DOHH2 (cell line): ENCODE data around the gene TOMM6.

ENCODE experiments used
- H3F3A ChIP-seq: fragments of 200-600 bp; sonication (generic), shearing (Covaris generic); 2 replicates; pipeline ENCODE4 v1.6.0; 2016; ENCODE audit warnings: antibody characterized with exemption, mild to moderate bottlenecking; ENCODE audit not compliant: control insufficient read depth, insufficient read depth
- H3K27ac ChIP-seq: fragments of 200-600 bp; sonication (generic); 2 replicates; pipeline ENCODE4 v1.5.1; 2014; ENCODE audit warnings: low read depth, mild to moderate bottlenecking, low read length, moderate library complexity
- H3K27me3 ChIP-seq: fragments of 200-600 bp; sonication (generic); 2 replicates; pipeline ENCODE4 v1.6.1; 2014; ENCODE audit warnings: mild to moderate bottlenecking, low read length, mixed read lengths; ENCODE audit not compliant: control insufficient read depth
- H3K36me3 ChIP-seq: fragments of 200-600 bp; sonication (generic); 2 replicates; pipeline ENCODE4 v1.6.1; 2014; ENCODE audit warnings: mild to moderate bottlenecking, low read length, moderate library complexity, mixed read lengths; ENCODE audit not compliant: control insufficient read depth
- H3K4me1 ChIP-seq: fragments of 200-600 bp; sonication (generic); 2 replicates; pipeline ENCODE4 v1.6.1; 2014; ENCODE audit warnings: mild to moderate bottlenecking, low read length, mixed read lengths; ENCODE audit not compliant: control insufficient read depth
- H3K4me2 ChIP-seq: fragments of 200-600 bp; sonication (generic); 2 replicates; pipeline ENCODE4 v1.6.0; 2014; ENCODE audit warnings: mild to moderate bottlenecking, low read length, moderate library complexity
- H3K4me3 ChIP-seq: fragments of 200-600 bp; sonication (generic); 2 replicates; pipeline ENCODE4 v1.5.1; 2014; ENCODE audit warnings: mild to moderate bottlenecking, low read length, mixed read lengths
- H3K79me2 ChIP-seq: fragments of 200-600 bp; sonication (generic); 2 replicates; pipeline ENCODE4 v1.6.1; 2014; ENCODE audit warnings: mild to moderate bottlenecking, low read length, mixed read lengths; ENCODE audit not compliant: control insufficient read depth
- H3K9me2 ChIP-seq: fragments of 200-600 bp; sonication (generic); replicated peaks from 2 replicates; pipeline ENCODE4 v1.6.1; 2014; ENCODE audit warnings: mild to moderate bottlenecking, low read length, mixed read lengths; ENCODE audit not compliant: control insufficient read depth
- H3K9me3 ChIP-seq: fragments of 200-600 bp; sonication (generic); 2 replicates; pipeline ENCODE4 v1.6.1; 2014; ENCODE audit warnings: antibody characterized with exemption, low read length, mixed read lengths; ENCODE audit not compliant: control insufficient read depth, insufficient read depth
- H4K20me1 ChIP-seq: fragments of 200-600 bp; sonication (generic); 2 replicates; pipeline ENCODE4 v1.6.0; 2014; ENCODE audit warnings: low read depth, mild to moderate bottlenecking, antibody characterized with exemption, low read length, moderate library complexity; ENCODE audit not compliant: control insufficient read depth, insufficient read depth
- CTCF ChIP-seq: fragments of 200-600 bp; sonication (generic); IDR thresholded peaks from one replicate; pipeline ENCODE4 v1.5.1; 2014; ENCODE audit warnings: antibody characterized with exemption, mild to moderate bottlenecking, low read depth, low read length; ENCODE audit not compliant: poor library complexity, severe bottlenecking
- EZH2phosphoT487 ChIP-seq: fragments of 200-600 bp; sonication (generic); IDR thresholded peaks from 2 replicates; pipeline ENCODE4 v1.6.1; 2017; ENCODE audit warnings: borderline replicate concordance, mild to moderate bottlenecking, antibody characterized with exemption, low read length, moderate library complexity, mixed read lengths

Gene TOMM6

GRCh38 chr6:41787219-41787917 lies at the start of gene TOMM6:
Gene TOMM6, plus strand, starts transcription at chr6:41787694. Its CDS starts 4 bp downstream, at chr6:41787698.
- peak within 1 kb of the TSS; percentile 93 for H3K4me2 ChIP-seq
- H3K4me3 ChIP-seq: peak within 1 kb of the TSS; percentile 77
- H3K27ac ChIP-seq: peak within 1 kb of the TSS; percentile 88
- no peaks in the 10 kb centered on the region for H3K9me2 ChIP-seq
- peaks cover 27% of the 10 kb centered on the region for H3F3A ChIP-seq
- H4K20me1 ChIP-seq: no peaks in the 10 kb centered on the region; the same call in 1 of the 2 replicates
- H3K79me2 ChIP-seq: peaks cover 42% of the 10 kb centered on the region
- TF ChIP-seq EZH2phosphoT487: no peak
- peak; percentile 82 for TF ChIP-seq CTCF
- H3K4me1 ChIP-seq: peaks cover 34% of the 10 kb centered on the region
- H3K9me3 ChIP-seq: no peaks in the 10 kb centered on the region
- peaks cover 46% of the 10 kb centered on the region for H3K36me3 ChIP-seq
- H3K27me3 ChIP-seq: no peaks in the 10 kb centered on the region

DNA sequence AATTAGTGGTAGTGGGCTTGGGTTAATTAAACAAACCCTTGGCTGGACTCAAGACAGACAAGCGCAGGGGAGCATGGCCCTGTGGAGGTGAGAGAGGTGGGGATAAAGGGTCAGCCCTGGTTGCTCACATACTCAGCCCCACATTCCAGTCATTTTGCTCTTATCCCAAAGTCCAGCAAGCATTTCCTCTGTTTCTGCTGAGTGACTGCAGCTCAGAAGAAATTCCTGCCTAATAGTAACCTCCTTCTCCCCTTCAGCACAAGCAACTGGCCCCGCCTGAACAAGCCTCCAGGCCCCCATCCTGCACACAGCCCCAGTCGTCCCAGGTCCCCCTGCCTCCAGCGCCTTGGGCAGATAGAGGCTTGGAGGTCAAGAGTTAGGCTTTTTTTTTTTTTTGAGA lies 48.5 kb upstream of the TOMM6 start:
- no peaks in the 10 kb centered on the region for H3K79me2 ChIP-seq
- H3K27me3 ChIP-seq: peaks cover 6% of the 10 kb centered on the region; the same call in 1 of the 2 replicates
- H3K4me2 ChIP-seq: no peak overlapping the region
- H3K9me3 ChIP-seq: no peaks in the 10 kb centered on the region
- no peak for TF ChIP-seq CTCF
- no peak for TF ChIP-seq EZH2phosphoT487
- no peaks in the 10 kb centered on the region for H3K36me3 ChIP-seq
- H3K4me1 ChIP-seq: peaks cover 7% of the 10 kb centered on the region
- no peaks in the 10 kb centered on the region for H3F3A ChIP-seq
- H3K9me2 ChIP-seq: no peaks in the 10 kb centered on the region
- no peak overlapping the region for H3K27ac ChIP-seq
- no peaks in the 10 kb centered on the region for H4K20me1 ChIP-seq
- no peak overlapping the region for H3K4me3 ChIP-seq

DNA sequence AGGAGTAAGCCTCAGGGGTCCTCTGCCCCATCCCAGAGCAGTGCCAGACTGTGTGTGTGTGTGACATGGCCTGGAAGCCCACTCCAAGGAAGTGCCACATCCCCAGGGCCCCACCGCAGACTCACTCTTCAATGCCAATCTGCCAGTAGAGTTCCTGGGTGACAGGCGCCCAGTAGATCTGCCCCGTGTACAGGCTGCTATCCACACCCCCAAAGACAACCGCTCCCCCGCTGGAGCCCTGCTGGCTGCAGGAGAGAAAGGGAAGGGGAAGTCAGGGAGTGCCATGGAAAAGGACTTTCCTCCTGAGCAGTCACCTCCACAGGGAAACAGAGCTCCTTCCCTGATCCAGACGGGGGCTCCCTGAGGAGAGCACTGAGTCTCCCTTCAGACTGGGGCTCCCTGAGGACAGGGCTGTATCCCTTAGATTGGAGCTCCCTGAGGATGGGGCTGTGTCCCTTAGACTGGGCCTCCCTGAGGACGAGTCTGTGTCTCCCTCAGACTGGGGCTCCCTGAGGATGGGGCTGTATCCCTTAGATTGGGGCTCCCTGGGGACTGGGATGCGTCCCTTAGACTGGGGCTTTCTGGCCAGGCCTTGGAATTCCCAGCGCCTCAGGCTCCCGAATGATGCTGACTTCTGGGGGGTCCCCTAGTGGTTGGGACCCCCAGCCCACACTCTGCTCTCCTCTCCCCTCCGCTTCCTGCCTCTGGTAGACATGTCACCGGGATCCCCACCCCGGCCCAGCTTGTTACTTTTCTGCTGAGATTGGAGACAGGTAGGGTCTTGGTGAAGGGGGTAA lies 46.9 kb upstream of the TOMM6 start:
- Histone ChIP-seq H3K36me3 (no peaks in the 10 kb centered on the region), H3K79me2 (no peaks in the 10 kb centered on the region), H3K9me3 (no peaks in the 10 kb centered on the region), H3K4me1 (peaks cover 7% of the 10 kb centered on the region), H3K27ac (no peak overlapping the region), H3K4me2 (no peak overlapping the region), H3K9me2 (no peaks in the 10 kb centered on the region), H3K4me3 (no peak overlapping the region), H3K27me3 (peaks cover 6% of the 10 kb centered on the region; the same call in 1 of the 2 replicates), H3F3A (no peaks in the 10 kb centered on the region), H4K20me1 (no peaks in the 10 kb centered on the region)
- TF ChIP-seq EZH2phosphoT487 (no peak), CTCF (no peak)
